ENCODE data around the gene ICAM1.

The ICAM1 gene

DNA sequence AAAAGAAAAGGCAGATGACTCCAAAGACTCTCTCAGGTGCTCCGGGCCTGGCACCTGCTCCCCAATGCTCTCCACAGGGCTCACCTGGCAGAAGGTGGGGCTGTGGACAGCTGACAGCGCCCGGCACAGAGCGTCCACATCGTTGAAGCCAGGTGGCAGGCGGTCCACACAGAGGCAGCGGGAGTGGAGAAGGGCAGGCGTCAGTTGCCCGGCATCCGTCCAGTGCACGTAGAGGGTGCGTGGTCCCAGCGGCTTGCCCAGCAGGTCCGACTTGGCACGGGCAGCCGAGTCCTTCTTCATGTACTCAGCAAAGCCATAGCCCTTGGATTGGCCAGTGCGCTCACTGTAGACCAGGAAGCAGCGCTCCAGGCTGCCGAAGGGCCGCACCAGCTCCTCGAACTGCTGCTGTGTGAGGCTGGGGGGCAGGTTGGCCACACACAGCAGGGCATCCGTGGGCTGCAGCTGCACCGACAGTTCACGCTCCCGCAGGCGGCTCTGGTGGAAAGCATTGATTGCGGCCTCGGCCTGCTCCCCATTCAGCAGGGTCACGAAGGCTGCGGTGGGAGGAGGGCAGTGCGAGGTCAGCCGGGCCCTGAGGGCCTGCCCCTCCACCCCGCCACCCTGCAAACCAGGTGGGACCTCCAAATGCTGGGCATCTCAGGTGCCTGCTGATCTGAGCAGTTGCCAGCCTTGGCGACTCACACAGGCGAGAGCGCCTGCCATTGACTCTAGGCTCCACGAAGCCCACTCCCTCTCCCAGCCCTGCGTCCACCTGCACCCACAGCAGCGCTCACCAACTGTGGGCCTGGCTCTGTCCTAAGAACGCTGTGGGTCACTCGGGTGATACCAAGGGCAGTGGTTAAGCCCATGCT lies 57.9 kb downstream of the ICAM1 start:
- DNase-seq = no peak

DNA sequence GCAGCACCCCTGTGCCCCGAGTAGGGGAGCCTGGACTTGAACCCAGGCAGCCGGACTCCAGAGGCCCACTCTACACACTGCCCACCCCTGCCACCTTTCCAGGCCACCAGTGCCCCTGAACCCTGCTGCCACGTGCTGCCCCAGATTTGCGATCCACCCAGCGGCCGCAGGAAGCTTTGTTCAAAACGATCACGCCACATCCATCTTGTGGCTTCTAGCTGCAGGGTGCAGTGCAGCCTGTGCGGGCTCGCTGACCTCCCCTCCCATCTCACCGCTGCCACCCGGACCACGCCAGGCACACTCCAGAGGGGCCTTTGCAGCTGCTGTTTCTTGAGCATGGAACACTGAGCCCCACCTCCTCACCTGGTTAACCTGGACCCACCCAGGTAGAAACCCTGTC lies 58.6 kb downstream of the ICAM1 start:
- DNase-seq = no peak

DNA sequence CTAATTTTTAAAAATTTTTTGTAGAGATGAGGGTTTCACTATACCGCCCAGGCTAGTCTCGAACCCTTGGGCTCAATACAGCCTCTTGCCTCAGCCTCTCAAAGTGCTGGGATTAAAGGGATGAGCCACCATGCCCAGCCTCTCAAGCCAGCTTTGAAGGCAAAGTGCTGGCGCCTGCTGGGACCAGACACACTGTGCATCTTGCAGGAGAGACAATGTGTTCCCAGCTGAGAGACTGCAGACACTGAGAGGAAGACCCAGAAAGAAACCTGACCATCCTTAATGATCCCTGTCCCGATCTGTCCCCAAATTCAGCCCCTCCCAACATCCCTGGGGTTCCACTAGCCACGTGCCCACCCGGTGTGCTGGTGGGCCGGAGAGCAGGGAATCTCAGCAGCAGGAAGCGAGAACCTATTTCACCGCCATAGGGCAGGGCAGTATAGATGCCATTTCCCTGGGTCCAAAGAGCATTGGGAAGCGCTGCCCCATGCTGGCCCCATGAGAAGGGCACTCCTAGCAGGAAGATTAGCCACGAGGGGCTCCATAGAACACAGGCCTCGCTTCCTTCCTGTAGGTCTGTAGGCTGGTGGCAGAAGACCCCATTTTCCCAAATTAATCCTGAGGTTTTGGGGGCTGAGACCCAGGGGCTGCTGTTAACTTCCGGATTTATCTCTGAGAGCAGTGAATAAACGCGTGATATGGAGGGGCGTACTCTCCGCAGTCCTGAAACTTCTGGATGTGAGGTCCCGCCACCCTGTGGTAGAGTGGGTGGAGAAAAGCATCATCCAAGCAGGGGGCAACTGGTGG lies 61.4 kb downstream of the ICAM1 start:
- no peak for DNase-seq

DNA sequence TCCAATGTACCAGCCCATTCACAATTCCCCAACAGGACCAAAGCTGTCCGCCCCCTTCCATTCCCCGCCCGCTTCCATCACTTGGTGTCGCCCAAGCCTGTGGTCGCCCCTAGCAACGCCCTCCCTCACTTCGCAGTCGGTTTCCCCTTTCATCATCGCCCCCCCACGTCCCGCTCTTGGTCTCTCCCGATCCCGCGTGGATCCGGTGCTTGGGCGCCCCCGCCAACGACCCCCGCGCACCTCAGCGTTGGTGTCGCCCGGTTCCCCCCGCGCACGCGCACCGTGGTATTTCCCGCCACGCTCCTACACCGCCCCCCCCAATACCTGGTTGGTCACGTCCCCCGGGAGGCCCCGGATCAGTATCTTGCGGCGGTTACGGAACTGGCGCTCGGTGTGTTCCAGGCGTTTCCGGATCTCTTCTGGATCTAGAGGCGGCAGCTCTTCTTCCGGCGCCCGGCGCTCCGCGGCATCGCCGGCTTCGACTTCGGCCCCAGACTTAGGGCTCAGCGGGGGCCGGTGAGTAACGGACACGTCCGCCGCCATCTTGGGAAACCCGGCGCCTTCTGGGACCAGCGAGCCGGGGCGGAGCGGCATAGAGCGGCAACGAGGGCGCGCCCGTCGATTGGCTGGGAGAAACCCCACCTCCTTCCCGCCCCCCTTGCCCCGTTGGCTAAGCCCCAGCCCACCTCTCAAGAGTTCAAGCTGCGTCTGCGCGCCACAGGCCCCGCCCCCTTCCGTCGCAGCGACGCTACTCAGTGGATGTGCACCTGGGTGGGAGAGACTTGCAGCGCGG lies 62.2 kb downstream of the ICAM1 start, which contains the start of gene RAVER1:
Gene RAVER1 (minus strand): TSS at position 565 of the 793 bp plus-strand sequence. CDS start 22 bp downstream, at position 543.
- peak; percentile 98 for DNase-seq

DNA sequence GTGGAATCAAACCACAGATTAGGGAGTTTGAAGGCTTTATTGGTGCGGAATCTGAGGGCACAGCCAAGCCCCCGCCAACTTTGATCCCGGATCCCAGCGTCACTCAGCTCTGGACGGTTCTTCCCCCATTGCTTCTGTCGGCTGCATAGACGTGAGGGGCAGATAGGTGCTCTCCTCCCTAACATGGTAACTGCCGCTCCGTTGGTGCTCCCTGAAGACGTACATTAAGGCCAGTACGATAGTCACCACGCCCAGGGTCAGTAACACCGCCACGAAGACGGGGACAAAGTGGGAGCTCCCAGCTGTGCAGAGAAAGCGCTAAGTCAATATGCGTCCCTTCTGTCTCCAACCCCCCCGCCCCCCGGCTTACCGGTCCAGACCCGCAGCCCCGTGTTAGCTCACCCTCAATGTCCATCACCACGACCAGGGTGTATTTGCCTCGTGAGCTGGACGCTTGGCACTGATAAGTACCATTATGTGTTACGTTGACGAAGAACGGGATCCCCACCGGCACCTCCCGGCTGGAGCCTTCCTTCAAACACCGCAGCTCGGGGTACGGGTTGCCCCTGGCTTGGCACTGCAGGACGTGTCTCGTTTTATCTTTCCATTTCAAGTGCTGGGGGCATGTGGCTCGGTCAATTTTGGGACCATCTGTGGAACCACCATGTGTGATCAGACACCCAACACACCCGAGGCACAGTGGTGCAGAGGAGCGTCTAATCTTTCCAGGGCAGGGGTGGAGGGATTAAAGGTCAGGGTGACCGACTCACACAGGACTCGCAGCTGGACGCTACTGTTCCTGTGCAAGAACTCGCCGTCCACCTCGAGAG lies 63.1 kb downstream of the ICAM1 start:
- DNase-seq = no peak

DNA sequence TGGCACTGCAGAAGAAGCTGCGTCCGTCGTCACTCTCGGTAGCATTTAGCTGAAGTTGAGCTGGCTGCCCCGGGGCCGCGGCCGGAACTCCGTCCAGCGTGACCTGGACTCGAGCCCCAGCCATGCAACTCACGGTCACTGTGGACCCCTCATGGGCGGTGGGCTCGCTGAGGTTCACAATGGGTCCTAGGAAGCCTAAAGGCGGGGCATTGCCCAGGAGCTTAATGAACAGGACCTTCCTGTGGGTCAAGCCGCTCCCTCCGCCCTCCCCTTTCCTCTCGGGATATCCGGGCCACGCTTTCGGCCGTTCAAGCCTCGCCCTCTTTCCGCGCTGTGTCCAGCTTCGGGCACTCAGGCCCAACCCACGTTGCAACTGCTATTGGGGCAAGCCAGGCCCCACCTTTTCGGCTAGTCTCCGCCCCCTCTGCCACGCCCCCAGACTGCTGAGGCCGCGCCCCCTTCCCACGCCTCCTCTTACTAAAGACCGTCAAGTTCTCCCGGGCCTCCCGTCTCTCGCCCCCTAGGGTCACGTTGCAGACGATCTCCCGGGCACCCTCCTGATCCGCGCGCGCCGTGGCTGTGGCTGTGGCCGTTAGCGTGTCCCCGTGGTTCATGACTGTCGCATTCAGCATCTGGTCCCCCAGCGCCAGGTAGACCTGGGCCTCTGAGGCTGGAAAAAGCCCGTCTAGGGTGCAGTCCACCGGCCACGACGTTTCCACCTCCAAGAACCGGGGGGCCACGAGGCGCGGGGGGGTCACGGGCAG lies 63.9 kb downstream of the ICAM1 start:
- peak; percentile 99 for DNase-seq

DNA sequence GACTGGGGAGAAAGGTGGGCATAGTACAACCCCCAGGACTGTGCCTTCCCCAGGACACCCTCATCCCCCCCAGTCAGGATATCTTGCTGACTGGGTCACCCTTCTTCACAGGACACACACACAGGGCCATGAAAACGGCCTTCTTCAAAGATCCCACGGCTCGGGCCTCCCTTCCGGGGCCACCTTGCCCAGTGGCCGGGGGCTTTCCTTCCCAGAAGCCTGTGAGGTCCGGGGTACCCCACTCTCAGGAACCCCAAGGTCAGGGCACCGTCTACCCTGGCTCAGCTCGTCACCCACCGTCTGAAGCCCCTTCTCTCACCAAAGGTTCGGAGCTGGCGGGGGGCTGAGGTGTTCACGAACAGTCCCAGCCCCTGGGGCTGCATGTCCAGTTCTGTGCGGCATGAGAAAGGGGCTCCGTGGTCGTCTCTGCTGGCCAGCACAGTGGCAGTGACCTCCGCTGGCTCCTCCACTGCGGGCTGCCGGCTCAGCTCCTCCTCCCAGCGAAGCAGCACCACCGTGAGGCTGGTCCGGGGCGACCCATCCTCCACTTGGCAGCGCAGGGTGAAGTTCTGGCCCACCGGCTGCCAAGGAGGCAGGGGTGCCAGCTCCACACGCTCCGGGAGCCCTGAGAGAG lies 64.5 kb downstream of the ICAM1 start:
- no peak for DNase-seq

Data from islet precursor cell (in vitro differentiated cells).